ENCODE data around the gene XYLT1. TPM values are rescaled to one million over a fixed set of nuclear protein-coding genes. Genes with fewer than 3 reads are reported as not detected.

The XYLT1 gene
- total and polyA plus RNA-seq, 2 of the 4 experiments (the other 2 are of a cell fraction), result 9.0 to 12.7 TPM

GRCh38 chr16:17358846-17359245 is 111.9 kb downstream of the XYLT1 start:
- Histone ChIP-seq H2BK5ac (ENCODE audit: low read depth, low read length, poor library complexity, severe bottlenecking) (no peak overlapping the region), H3K23ac (ENCODE audit: low read depth, low read length) (no peak overlapping the region), H3K79me1 (ENCODE audit: low read depth in 1 of 2, low read length in 2 of 2) (peaks cover 8 to 61% of the 10 kb centered on the region in 2 experiments; a peak in 2 of 4 replicates), H4K91ac (ENCODE audit: insufficient read depth, low read depth, low read length) (no peak overlapping the region), H3K9ac (ENCODE audit: low read depth, low read length) (no peak overlapping the region), H2AK9ac (replicated peaks; ENCODE audit: low read depth, low read length, poor library complexity) (no peak overlapping the region), H4K8ac (ENCODE audit: low read depth in 2 of 2, low read length in 2 of 2) (no peak overlapping the region), H3K4ac (ENCODE audit: low read depth, low read length) (no peak overlapping the region), H3K4me3 (ENCODE audit: insufficient read depth, low read depth, low read length) (no peak overlapping the region), H3K9me3 (ENCODE audit: control insufficient read depth, insufficient read depth, low read length) (no peaks in the 10 kb centered on the region), H2BK15ac (ENCODE audit: low read depth, low read length) (no peak overlapping the region), H3K18ac (ENCODE audit: low read depth, low read length) (no peak overlapping the region), H3K9me1 (ENCODE audit: insufficient read depth, low read length) (peaks cover 11% of the 10 kb centered on the region; the same call in 1 of the 2 replicates), H3K4me1 (ENCODE audit: control insufficient read depth, insufficient read depth, low read length) (peaks cover under 1% of the 10 kb centered on the region), H2AFZ (replicated peaks; ENCODE audit: low read length, poor library complexity) (no peak overlapping the region), H3K27ac (ENCODE audit: insufficient read depth, low read length) (no peak overlapping the region), H3K4me2 (ENCODE audit: low read depth, low read length) (no peak overlapping the region), H3K56ac (ENCODE audit: extremely low read depth, insufficient read depth, low read length) (no peak overlapping the region), H3K27me3 (ENCODE audit: control insufficient read depth, insufficient read depth, low read length) (no peaks in the 10 kb centered on the region), H2BK20ac (ENCODE audit: low read depth, low read length) (no peak overlapping the region), H4K20me1 (ENCODE audit: insufficient read depth, low read length) (peaks cover 10% of the 10 kb centered on the region; the same call in 1 of the 2 replicates), H2AK5ac (ENCODE audit: low read depth, low read length) (no peak overlapping the region), H3K36me3 (ENCODE audit: control insufficient read depth, insufficient read depth, low read length) (no peaks in the 10 kb centered on the region), H3K14ac (replicated peaks; ENCODE audit: low read depth, low read length) (no peak overlapping the region), H2BK120ac (ENCODE audit: low read depth, low read length) (no peak overlapping the region), H4K5ac (ENCODE audit: low read depth, low read length) (no peak overlapping the region)
- no CpG with 5 or more reads among the region's 3 CpGs for WGBS, 2 experiments (ENCODE audit: extremely low coverage in 2 of 2, insufficient read length in 1 of 2)
- in situ Hi-C loops (cut with MboI; ENCODE audit: low sequenced_read_pairs), result no loop called here
- TF ChIP-seq RFX5 (IDR thresholded peaks at IDR 0.05; ENCODE audit: low read depth, low read length), result no peak
- intact Hi-C loops (cut with micrococcal nuclease), result no loop called here
- dilution Hi-C loops (cut with HindIII; ENCODE audit: low sequenced_read_pairs, unreplicated experiment), result no loop called here
- no TSS peak for BruUV-seq (replicated peaks)
- POLR2A ChIA-PET (ENCODE audit: unreplicated experiment), result no interaction called here
- CTCF ChIA-PET, result no interaction called here
- ATAC-seq (ENCODE audit: low read depth), result no peak
- DNase-seq, result no peak
